DMS114 treated with DMSO at 0.1 percent for 48 hours (cell line): Measurements from ENCODE around the gene ELP2.

ENCODE experiments used
- DNase-seq: peaks from one replicate; lab custom pipeline; 2025; ENCODE audit not compliant: unreplicated experiment; lab: John Stamatoyannopoulos, UW

Gene ELP2

DNA sequence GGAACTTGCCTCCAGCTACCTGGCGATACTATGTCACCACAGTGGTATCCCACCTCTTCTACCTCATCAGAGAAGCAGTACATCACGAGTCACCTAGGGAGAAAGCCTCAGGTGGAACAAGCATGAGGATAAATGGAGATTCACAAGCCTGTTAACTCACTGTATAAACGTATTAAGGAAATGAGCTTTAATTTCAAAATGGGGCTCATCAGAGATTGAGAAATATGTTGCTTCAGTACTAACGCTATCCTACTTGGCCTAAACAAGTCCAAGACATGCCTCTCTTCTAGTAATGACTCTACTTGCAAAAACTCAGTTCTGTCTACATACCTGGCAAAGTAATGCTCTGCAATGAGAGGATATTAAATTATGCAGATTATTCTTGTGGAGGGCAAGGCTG lies 4.9 kb upstream of the ELP2 start:
- DNase-seq: no peak

DNA sequence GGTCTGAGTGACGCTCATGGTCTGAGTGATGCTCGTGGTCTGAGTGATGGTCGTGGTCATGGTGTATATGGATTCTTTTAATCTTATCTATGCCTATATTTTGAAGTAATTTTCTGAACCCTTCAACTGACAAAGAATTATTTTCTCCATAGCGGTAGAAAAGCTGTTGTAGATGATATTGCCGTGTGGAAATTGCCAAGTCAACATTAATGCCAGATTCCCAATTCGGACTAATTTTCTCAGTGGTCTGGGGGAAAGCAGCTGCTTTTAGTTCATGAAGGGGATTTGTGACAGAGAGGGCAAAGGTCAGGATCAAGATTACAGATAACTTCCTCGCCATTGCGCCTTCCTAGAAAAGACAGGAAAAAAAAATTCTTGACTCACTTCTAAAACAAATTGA lies 3.0 kb upstream of the ELP2 start:
- no peak for DNase-seq

DNA sequence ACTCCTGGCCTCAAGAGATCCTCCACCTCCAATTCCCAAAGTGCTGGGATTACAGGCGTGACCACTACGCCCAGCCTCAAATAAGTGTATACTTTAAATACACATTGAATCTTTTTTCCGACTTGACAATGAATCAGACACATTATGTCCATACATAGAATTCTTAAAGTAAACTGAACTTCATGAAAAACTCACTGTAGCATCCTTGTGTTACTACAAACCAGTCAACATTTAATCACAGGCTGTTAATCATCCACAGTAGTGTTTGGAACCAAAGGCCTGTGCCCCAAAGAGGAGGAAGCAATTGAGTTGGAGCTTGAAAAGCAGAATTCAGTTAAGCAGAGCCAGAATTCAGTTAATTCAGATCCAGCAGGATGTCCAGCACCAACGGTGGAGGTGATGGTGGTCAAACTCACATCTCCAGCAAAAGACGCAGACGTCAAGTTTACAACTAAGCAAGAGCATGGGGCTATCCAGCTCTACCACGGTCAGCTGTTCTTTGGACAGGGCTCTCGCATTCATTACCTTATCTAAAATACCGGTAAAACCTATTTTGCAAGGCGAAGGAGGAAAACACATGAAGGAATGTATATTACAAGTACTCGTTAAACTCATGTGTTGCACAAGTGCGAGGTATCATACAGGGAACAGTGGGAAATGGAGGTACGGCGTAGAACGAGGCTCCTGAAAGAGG lies 1.7 kb upstream of the ELP2 start:
- no peak for DNase-seq

DNA sequence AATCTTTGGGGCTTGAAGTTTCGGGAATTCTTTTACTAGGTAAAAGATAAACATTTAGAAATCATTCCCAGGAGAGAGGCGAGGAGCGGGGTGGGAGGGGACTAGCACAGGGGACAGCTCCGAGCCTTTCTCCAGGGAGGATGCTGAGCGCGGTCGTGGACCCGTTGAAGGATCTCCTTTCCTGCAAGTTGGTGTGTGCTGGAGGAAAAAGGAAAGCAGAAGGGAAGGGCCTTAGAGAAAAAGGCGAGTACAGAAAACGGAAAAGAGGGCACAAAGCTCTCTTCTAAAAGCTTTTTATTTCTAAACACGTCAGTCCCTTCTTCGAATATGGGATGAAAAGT lies 1.2 kb upstream of the ELP2 start:
- no peak for DNase-seq

DNA sequence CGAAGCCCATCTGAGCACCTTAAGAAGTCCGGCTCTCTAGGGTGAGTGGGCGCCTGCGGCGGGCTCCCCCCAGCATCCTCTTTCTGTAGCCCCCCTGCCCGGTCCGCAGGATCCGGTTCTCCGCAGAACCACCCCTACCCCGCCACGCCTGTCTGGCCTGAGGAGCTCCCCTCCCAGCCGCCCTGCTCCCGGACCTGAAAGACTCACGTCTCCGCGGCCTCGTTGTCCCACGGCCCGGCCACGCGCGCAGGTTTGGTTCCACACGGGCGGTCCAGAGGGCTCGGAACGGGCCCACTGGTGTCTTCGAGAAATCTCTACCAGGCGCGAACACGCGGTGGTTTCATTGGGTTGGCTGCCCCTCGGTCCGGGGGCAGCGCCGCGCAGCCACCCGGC lies 796 bp upstream of the ELP2 start:
- no peak for DNase-seq

DNA sequence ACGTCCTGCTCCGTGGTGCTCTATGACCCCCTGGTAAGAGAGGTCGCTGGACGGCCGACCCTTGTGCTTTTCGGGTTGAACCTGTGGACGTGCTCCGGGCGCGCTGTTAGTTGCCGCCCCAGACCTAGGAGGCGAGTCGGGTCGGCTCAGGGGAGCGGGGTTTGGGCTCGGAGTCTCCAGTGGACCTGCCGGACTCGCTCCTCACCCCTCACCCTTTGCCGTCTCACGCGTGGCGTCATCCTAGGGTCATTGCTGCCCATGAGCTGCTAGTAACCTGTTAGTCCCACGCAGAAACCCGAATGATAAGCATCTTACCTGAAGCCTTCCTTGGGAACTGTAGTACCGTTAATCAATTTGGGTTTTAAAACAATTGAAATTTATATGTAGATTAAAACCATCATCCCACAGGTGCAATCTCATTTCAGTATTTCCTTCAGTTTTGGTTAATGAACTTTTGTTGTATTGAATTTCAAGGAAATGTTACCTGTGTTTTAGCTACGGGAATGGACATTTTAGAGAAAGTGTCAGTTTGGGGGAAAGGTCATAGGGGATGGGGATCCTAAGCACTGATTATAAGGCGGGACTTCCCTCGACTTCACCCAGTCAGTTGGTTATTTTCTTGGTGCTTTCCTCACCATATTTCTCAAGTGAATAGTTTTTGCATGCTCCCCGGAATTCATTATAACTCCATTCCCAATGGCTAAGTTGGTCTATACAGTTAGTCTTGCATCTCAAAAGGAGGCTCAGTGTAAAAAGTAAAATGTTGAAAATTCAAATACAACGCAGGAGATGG lies 536 bp downstream of the ELP2 start:
- no peak for DNase-seq

DNA sequence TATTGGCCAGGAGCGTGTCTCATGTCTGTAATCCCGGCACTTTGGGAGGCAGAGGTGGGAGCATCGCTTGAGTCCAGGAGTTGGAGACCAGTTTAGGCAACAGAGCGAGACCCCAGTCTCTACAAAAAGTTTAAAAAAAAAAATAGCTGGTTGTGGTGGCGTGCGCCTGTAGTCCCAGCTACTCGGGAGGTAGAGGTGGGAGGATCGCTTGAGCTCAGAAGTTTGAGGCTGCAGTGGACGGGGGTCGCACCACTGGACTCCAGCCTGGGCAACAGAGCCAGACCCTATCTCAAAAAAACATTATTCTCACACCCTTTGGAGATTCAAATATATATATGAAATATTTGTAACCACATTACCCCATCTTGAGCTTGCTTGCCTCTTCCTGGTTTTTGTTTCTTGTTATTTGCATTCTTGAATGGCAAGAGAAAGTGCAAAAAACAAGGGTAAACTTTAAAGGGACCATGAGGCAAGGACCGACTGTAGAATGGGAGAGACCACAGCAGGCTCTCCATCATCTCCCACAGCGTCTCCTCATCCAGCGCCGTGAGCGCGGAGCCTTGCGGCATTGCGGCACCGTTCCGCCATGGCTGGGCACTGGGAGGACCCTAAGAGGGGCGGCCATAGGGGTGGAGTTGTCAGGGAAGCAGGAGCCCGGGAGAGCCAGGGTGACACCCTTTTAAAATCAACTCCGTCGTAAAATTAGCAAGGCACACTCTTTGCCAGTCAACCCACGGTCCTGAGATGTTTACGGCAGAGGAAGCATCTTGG lies 1.4 kb downstream of the ELP2 start:
- DNase-seq: no peak

DNA sequence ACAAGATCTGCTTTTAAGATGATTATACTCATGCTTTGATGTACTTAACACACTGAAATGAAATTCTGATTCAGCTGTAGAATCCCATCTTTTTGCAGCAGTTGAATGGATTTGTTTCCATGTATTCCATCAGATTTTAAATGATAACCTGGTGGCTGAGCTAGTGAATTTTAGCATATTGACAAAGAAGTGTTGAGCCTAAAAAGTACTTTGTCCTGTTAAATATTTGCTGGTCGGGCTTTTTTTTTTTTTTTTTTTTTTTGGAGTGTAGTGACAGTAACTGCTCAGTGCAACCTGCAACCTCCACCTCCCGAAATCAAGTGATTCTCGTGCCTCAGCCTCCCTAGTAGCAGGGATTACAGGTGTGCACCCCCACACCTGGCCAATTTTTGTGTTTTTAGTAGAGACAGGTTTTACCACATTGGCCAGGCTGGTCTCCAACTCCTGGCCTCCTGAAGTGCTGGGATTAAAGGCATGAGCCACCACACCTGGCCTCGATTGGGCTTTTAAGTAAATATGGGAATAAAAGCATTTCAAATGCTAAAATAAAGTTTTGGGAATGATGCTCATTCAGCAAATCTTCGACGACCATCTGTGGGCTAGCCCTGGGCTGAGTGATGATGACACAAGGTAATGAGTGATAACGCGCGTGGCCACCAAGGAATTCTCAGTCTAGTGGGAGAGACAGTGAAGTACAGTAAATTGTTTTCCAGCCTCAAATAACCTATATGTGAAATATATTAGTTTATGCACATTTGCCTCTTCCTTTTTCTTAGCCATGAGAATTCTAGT lies 2.2 kb downstream of the ELP2 start:
- no peak for DNase-seq

DNA sequence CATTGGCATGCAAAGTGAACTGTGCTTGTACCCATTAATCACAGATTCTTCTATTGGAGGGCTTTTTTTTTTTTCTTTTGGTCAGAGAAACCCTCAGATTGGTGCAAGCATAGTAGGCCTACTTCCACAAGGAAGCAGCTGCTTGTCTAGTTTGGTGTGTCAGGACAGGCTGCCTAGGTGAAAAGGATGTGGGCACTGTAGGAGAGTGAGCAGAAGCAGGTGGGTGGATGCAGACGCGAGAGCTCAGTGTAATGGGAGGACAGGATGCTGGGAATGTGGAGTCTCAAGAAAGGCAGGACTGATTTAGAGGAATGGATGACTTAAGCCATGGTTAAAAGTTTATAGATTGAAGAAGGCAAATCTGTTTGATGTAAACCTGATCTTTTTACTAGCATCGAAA lies 3.1 kb downstream of the ELP2 start:
- DNase-seq: no peak

DNA sequence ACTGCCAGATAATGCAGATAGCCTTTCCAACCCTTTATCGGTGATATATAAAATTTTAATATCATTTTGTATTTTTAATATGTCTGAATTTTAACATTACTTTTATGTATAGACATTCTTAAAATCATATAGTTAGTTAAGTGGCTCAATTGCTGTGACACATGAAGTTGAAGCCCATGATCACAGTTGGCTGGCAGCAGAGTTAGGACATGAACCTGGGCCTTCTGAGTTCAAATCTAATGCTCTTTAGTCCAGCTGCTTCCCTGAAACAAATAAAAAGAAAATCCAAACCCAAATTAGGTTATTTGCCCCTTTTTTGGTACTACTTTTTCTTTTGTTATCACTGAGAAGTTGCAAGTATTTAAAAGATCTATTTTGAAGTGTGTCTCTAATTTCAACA lies 5.6 kb downstream of the ELP2 start:
- no peak for DNase-seq

DNA sequence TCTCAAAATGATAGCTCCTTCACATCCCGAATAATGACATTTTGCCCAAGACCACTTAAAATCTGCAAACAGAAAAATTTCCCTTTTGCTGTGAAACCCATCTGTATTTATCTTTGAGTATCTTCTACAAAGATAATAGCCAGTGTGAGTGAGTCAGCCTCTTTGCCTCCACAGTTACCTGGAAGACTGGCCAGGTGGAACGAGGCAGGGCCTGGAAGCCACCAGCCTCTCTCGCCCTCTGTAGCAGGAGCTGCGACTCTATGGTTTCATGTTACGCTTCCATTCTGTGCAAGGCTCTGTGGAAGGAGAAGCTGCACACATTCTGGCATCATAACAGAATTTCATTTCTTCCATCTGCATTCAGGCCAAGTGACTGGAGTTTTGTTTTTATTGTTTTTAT lies 9.5 kb downstream of the ELP2 start:
- no peak for DNase-seq

DNA sequence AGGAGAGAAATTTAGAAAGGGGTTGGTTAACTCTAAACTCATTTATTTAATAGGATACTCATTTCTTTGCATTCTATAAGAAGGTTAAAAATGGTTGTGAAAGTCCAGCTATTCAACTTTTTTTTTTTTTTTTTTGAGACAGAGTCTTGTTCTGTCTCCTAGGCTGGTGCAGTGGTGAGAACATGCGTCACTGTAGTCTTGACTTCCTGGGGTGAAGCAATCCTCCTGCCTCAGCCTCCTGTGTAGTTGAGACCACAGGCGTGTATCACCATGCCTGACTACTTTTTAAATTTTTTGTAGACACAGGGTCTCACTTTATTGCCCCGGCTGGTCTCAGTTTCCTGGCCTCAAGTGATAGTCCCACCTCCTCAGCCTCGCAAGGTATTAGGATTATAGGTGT lies 11.9 kb downstream of the ELP2 start:
- no peak for DNase-seq

DNA sequence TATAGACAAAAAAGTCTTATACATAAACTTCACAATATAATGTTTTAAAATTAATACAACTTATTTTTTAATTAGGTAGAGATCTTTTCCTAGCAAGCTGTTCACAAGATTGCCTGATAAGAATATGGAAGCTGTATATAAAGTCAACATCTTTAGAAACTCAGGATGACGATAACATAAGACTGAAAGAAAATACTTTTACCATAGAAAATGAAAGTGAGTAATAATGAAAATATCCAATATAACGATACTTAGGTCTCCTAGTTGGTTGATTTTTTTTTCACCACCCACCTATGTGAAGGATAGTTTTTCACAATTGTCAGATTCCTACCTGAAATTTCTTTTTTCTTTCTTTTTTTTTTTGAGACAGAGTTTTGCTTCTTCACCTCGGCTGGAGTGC lies 13.1 kb downstream of the ELP2 start:
- no peak for DNase-seq

DNA sequence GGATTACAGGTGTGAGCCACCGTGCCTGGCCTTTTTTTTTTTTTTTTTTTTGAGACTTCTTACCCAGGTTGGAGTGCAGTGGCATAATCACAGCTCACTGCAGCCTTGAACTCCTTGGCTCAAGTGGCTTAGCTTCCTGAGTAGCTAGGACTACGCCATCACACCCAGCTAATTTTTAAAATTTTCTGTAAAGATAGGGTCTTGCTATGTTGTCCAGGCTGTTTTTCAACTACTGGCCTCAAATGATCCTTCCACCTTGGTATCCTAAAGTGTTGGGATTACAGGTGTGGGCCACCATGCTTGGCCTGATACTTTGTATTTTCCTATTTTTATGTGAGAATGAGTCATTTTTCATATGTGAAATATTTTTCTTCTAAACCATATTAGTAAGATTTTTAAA lies 13.7 kb downstream of the ELP2 start:
- no peak for DNase-seq

DNA sequence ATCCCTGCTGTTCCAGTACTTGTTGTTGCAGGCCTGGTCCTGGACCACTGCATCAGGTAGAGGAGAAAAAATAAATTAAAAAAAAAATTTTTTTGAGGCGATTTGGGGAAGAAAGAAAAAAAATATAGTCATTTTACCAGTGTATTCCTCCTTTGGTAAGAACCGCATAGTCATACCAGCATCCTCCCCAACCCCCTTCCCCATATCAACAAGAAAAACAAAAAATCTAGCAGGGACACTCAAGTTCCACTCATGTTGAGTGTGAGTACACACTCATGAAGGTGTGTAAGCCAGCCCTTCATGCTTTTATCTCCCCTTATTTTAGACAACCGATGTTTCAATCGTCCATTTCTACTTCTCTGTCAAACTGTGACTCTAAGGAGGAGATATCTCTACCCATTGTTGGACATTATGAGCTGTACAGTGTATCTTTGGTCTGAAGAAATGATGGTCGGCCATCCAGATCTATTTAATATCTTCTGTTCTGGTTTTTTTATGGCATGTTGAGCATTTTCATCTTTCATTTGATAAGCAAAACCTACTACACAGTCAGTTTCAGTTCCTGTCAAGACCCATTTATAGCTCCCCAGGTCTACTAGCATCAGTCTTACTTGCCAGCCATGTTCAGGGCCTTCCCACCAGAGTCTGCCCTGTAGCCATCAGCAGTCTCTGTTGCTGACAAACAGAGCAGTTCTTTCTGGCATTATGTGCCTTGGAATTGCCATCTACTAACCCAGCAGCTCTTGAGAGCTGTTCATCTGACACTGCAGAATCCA lies 20.0 kb downstream of the ELP2 start:
- DNase-seq: no peak

DNA sequence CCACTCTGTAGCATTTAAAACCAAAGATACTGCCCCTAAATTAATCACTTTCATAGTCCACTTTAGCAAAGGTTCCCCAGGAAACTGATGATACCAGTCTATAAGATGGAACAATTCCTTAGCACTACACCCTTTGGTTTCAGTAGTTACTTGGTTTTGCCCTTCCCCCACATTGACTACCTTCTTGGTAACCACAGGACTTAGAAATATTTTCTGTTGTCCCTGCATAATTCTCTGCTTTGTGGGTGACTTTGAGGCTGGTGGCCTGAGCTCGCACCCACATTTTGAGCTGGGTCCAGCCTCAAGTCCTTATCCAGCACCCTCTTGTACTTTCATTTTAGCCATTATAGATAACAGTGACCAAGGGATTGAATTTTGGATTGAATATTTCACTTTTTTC lies 23.1 kb downstream of the ELP2 start:
- no peak for DNase-seq

DNA sequence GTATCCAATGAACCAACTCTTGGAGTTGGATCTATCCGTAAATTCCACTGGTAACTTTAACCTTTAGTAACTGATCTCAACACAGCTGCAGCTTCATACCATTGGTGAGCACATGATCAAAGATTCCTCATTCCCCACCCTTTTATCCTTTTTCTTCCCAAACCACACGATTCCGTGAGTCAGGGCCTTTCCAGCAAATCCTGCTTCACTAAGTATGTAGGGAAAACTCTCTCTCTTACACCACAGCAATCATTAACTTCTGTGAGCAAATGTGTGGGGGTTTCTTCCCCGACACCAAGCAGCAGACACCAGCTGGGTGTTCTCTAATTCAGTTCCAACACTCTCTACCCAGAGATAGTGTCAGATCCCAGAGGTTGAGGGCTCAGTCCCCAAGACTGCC lies 23.5 kb downstream of the ELP2 start:
- DNase-seq: no peak

DNA sequence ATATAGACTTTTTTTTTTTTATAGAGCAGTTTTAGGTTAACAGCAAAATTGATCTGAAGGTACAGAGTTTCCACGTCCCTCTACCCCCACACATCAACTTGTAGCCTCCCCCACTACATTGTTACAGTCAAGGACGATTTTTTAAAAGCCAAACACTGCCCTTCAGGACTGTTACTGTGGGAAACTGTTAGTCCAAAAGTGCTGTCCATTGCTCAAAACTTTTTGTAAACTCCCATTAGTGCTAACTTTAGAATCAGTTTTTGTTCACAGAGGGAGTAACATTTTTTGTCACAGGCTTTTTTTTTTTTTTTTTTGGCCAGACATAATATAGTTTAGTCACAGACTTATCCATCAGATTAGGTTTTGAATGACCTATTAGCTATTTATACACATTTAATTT lies 24.1 kb downstream of the ELP2 start:
- DNase-seq: no peak

DNA sequence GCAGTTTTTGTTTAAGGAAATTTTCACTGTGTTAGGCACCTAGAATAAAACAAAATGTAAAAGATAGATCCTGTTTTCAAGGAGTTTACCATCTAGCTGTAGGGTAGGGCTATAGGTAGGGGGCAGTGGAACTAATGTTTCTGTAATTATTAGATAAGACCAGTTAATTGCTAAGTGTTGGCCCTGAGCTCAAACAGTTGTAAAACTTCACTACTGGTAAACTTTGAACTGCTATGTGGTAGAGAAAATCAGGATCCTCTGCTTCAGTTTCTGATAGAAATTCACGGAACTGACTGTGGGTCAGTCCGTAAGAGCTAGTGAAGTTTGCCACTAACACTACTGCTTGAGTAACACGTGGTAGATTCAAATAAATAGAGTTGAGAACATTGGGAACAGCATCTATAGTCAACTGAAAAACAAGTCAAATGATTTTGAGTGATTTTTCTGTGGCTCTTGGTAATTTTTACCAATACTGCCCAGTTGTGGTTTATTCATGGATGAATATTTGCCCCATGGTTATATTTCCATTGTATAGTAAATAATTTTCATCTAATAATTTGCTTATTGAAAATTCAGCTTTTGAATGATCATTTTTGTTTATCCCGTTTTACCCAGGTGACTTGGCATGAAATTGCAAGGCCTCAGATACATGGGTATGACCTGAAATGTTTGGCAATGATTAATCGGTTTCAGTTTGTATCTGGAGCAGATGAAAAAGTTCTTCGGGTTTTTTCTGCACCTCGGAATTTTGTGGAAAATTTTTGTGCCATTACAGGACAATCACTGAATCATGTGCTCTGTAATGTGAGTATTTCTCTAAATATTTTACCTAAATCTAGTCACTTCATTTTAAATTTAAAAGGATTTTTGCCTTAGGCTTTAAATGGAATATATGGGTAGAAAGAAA lies 26.4 kb downstream of the ELP2 start:
- DNase-seq: no peak

DNA sequence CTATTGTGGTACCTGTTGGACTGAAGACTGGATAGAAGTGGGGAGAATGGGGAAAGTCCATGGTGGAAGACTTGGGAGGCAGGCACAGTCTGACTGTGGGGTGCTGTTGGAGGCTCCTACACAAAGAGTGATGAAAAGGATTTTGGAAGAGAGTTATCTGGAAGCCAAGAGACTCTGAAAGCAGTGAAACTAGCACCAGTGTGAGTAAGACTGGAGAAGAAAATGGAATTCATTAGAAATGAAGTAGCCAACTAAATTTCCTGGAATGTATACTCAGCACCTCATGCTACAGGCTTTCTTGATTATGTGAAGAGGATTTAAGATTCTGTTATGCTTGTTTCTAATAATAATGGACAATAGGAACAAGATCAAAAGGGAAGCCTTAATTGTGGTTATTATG lies 27.7 kb downstream of the ELP2 start:
- DNase-seq: no peak
